NCI-H187 treated with DMSO at 0.1 percent for 48 hours (cell line): ENCODE data around the gene MTMR11.
A peak's percentile ranks its signal among the peaks of the same experiment; 100 is the strongest.

Source experiments
- DNase-seq: peaks from one replicate; lab custom pipeline; 2025; lab: John Stamatoyannopoulos, UW

Gene MTMR11

DNA sequence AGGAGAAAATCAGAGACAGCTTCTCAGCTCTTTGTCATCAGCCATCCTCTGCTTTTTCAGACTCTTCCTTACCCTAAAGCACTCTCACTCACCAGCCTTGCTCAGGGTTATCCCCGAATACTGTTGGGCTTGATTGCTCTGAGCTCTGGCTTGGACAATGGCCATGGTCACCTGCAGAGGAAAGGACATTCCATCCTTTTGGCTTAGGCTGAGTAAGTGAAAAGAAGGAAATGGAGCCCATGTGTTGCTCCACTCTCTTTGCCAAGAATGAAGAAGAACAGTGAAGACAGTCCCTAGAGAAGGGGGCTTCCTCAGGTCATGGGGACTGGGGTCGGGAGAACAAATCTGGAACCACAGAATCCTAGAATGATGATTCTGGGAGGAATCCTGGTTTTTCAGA is 2.3 kb downstream of the MTMR11 start:
- no peak for DNase-seq

DNA sequence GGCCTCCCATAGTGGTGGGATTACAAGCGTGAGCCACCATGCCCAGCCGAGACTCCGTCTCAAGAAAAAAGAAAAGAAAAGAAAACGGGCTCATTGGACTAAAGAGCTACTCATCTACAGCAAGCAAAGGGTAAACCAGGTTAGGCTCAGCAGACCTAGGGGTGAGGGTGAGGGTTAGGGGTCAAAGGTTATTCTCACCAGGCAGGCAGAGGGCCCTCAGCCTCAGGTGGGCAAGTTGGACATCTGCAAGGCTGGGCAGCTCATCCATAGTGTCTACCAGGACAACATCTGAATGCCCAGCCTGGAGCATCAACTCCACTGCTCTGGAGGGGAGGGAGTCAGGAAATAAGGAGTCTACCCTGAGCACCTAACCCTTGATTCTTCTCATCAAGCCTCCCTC is 3.5 kb downstream of the MTMR11 start:
- no peak for DNase-seq

DNA sequence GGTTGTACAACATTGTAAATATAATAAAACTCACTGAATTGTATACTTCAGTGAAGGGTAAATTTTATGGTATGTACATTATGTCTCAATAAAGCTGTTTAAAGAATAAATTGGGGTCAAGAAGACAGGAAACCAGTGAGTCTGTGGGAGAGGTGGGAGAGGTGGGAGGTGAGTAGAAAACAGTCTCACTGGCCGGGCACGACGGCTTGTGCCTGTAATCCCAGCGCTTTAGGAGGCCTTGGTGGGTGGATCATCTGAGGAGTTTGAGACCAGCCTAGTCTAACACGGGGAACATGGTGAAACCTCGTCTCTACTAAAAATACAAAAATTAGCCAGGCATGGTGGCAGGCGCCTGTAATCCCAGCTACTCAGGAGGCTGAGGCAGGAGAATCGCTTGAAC is 4.2 kb downstream of the MTMR11 start:
- DNase-seq: no peak

DNA sequence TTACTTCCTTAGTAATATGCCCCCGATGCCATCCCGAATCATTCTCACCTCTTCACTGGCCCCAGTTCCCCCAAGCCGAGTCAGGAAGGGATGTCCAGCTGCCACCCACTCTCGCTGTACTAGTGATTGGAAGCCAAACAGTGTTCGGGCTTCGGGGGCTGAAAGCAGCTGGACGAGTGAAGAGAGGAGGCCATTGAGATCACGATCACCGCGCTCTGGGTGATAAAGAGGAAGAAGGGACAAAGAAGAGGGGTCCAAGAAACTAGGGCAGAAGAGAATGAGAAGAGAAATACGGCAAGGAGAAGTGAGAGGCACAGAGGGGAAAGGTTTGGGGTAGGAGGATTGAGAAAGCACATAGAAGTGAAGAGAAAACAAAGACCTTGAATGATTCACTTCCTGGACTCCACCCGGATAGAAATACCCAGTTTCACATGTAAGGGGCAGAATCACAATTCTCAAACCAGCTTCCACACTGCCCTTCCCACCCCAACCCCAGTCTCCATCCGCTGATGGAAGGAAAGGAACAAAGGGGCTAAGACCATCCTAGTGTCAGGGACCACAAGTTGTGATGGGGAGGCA is 5.4 kb downstream of the MTMR11 start:
- DNase-seq: no peak

DNA sequence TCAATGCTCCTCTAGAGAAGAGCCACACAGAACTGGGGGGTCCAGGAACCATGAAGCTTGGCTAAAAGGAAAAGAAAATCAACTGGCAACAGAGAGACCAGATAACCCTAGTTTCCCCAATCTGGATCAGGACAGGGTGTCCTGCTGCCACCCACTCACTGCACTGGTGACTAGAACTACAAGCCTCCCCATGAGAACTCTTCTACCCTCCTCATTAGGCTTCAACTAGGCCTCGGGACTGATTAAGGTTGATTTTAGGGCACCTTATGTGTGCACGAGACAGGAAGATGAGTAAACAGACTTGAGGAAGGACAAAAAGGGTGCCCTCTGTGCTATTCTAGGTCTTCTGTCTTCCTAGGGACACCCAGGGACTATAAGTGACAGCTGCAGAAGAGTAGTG is 6.8 kb downstream of the MTMR11 start:
- no peak for DNase-seq

DNA sequence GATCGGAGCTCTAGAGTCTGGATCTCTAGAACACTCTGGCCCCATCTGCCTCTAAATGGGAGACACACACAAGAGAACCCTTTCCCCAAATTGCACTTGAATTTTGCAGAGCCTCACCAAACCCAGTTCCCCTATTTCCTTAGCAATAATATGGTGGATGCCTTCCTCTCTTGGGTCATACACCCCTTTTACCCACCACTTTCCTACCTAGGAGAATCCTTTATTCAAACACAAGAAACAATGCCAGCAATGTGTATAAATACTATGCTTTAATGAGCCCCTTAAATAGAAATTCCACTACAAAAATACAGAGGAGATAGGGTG is 8.3 kb downstream of the MTMR11 start:
- no peak for DNase-seq

- DNase-seq: peak; percentile 98
Observed at GRCh38 chr1:149927563-149928400, 8.9 kb downstream of the MTMR11 start, which contains the start of gene SF3B4. SF3B4 (minus strand) TSS chr1:149927803; CDS start chr1:149927759, 44 bp downstream.

GRCh38 chr1:149927056-149927562 is 9.6 kb downstream of the MTMR11 start:
- DNase-seq: no peak

DNA sequence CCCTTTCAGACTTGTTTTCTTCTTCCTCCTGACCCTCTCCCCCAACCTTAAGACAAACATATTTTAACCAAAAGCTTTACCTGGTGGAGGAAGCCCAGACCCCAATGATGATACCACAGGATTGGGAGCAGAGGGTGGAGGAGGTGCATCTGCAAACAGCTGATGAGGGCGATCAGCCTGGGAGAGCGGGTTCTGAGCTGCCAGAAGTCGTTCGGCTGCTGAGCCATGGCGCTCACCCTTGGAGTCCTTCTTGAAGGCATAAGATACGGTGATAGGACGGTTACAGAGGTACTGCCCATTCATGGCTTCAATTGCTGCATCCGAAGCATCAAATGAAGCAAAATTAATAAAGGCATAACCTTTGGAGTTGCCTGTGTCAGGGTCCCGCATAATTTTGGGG is 10.4 kb downstream of the MTMR11 start:
- no peak for DNase-seq

- no peak for DNase-seq
Observed at GRCh38 chr1:149925751-149926150, 10.9 kb downstream of the MTMR11 start.

- DNase-seq: no peak
Observed at GRCh38 chr1:149925345-149925744, 11.3 kb downstream of the MTMR11 start.

GRCh38 chr1:149923626-149924025 is 13.1 kb downstream of the MTMR11 start:
- DNase-seq: no peak

- peak; percentile 93 for DNase-seq
Observed at GRCh38 chr1:149917571-149918144, 19.0 kb downstream of the MTMR11 start, which contains the start of gene SV2A. SV2A (minus strand) TSS chr1:149917844; CDS start chr1:149913840, 4,004 bp downstream.

DNA sequence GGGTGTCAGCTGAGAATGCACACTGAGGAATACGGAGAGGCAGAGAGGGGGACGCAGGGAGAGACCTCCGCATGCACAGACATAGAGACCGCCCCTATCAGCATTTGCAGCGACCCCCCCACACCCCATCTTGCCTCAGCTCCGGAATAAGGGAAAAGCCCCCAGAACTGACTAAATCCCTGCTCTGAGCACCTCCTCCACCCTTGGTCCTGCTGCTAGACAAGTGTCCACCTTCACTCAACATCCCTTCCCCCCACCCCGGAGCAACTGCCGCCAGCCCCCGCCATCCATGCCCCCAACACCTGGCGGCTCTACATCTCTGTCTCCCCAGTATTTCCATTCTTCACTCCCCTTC is 19.8 kb downstream of the MTMR11 start:
- DNase-seq: no peak

DNA sequence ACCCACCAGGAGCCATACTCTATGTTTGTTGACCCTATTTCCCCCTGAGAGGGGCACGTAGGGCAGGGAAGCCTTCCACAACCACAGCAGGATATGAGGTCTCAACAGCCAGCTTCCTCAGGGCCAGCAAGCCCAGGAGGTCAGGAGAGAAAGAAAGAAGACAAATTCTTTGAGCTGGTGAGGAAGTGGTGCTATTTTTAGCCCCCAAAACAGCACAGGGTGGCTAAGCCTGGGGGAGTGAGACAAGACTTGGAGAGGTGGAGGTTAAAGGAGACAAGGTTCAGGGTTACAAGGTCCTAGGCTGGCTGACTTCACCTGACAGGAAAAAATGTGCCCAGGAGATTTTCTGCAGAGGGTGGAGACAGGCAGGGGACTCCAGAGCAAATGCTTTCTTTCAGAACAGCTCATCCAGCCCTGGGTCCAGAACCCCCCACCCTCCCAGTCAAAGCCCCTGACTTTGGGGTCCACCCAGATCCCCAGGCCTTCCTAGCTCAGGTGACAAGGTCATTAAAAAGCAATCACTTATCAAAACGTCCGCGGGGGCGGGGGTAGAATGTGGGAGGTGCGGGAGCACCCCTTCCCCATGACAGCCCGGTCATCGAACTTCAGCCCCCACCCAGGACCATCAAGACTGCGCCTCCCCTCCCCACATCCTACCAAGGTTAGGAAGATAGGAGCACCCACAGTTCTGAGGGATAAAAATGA is 20.3 kb downstream of the MTMR11 start:
- no peak for DNase-seq

GRCh38 chr1:149915429-149916192 is 21.1 kb downstream of the MTMR11 start:
- DNase-seq: no peak

GRCh38 chr1:149914545-149914944 is 22.1 kb downstream of the MTMR11 start:
- no peak for DNase-seq

DNA sequence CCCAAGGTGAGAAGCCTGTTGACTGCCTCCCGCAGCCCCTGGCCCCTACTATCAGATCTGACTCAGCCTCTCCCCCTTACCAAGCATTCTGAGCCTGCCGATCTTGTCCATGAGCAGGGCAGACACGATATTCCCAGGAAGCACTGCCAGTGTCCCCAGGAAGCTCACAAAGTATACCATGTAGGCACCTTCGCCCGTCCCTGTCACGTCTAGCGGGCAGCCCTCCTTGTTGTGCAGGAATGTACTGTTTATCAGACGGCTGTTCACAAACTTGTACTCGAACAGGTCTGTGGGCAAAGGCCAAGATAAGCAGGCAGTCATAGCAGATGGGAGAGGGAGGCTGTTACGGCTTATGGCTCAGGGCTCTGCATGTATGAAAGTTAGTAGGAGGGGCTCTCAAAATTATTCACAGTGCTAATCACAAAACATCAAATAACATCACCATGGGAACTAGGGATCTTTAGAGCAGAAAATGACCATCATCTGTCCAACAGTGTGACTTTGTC is 30.1 kb downstream of the MTMR11 start:
- no peak for DNase-seq

DNA sequence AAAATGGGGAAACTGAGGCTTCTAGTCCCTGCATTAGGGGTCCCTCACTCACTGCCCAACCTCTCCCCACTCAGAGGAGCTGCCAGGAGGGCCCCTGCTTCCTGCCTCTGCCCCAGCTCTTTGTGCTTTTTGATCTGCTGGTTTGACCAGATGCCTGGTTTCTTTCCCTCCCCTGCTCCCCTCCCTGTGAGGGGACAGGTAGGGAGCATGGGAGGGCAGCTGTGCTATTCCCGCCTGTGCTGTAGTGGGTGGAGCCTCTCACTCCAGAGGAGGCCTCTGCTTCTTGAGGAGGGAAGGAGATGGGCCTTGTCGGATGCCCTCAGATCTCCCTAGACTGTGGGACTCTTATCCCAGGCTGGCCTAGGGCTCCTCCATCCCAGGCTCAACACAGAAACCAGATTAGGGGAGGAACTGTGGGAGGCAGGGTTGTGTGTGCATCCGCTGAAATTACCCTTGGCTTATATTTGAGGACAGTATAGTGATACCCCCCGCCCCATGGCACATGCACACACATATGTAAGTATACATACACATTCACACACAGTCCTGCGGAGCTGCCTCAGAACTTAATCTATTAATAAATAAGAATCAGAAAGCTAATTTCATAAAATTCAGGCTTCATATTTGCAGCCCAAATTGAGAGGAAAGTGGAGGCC is 32.7 kb downstream of the MTMR11 start:
- no peak for DNase-seq

- peak; percentile 87 for DNase-seq
Observed at GRCh38 chr1:149899460-149900284, 37.0 kb downstream of the MTMR11 start, which contains the start of gene BOLA1. BOLA1 (plus strand) TSS chr1:149899568; CDS start chr1:149900060, 492 bp downstream.
